MM.1S (cell line): ENCODE data around the gene CYTL1.

Source experiments
- DNase-seq: peaks from one replicate; pipeline ENCODE4 v3.0.0-alpha.2; 2015
- H2AFZ ChIP-seq: fragments of 300-600 bp; sonication (generic); 2 replicates; pipeline ENCODE4 v1.6.0; 2016; ENCODE audit warnings: antibody characterized with exemption, low read length
- H3F3A ChIP-seq: fragments of 300-600 bp; sonication (generic); 2 replicates; pipeline ENCODE4 v1.6.1; 2016; ENCODE audit warnings: mild to moderate bottlenecking, antibody characterized with exemption, low read length, moderate library complexity, mixed read lengths; ENCODE audit not compliant: insufficient read depth
- H3K27ac ChIP-seq: fragments of 300-600 bp; sonication (generic); 2 replicates; pipeline ENCODE4 v1.5.1; 2016; ENCODE audit warnings: mild to moderate bottlenecking, low read length
- H3K27me3 ChIP-seq: fragments of 300-600 bp; sonication (generic); replicated peaks from 2 replicates; pipeline ENCODE4 v1.6.0; 2016; ENCODE audit warnings: low read length; ENCODE audit not compliant: insufficient read depth
- H3K36me3 ChIP-seq: fragments of 300-600 bp; sonication (generic); replicated peaks from 2 replicates; pipeline ENCODE4 v1.6.1; 2016; ENCODE audit warnings: mild to moderate bottlenecking, low read length, mixed read lengths; ENCODE audit not compliant: insufficient read depth
- H3K4me1 ChIP-seq: fragments of 300-600 bp; sonication (generic); 2 replicates; pipeline ENCODE4 v1.6.1; 2016; ENCODE audit warnings: low read length, mixed read lengths
- H3K4me2 ChIP-seq: fragments of 300-600 bp; sonication (generic); 2 replicates; pipeline ENCODE4 v1.6.0; 2016; ENCODE audit warnings: low read depth, low read length
- H3K4me3 ChIP-seq: fragments of 300-600 bp; sonication (generic); 2 replicates; pipeline ENCODE4 v1.5.1; 2016; ENCODE audit warnings: low read length, mixed read lengths
- H3K79me2 ChIP-seq: fragments of 300-600 bp; sonication (generic); 2 replicates; pipeline ENCODE4 v1.6.1; 2016; ENCODE audit warnings: mixed run types, low read length, mixed read lengths
- H3K9ac ChIP-seq: fragments of 300-600 bp; sonication (generic); 2 replicates; pipeline ENCODE4 v1.6.1; 2016; ENCODE audit warnings: low read length, mixed read lengths
- H3K9me2 ChIP-seq: fragments of 300-600 bp; sonication (generic); replicated peaks from 2 replicates; pipeline ENCODE4 v1.6.1; 2016; ENCODE audit warnings: mild to moderate bottlenecking, low read length, mixed read lengths; ENCODE audit not compliant: insufficient read depth
- H3K9me3 ChIP-seq: fragments of 300-600 bp; sonication (generic); replicated peaks from 2 replicates; pipeline ENCODE4 v1.6.1; 2016; ENCODE audit warnings: mild to moderate bottlenecking, low read length, mixed read lengths; ENCODE audit not compliant: insufficient read depth
- H4K20me1 ChIP-seq: fragments of 300-600 bp; sonication (generic); 2 replicates; pipeline ENCODE4 v1.6.1; 2016; ENCODE audit warnings: mild to moderate bottlenecking, low read length, moderate library complexity, mixed read lengths; ENCODE audit not compliant: insufficient read depth
- CTCF ChIP-seq: fragments of 300-600 bp; sonication (generic); IDR thresholded peaks from 2 replicates; pipeline ENCODE4 v1.5.1; 2016; ENCODE audit warnings: antibody characterized with exemption, low read length, mixed read lengths
- EZH2 ChIP-seq: fragments of 300-600 bp; sonication (generic); optimal IDR thresholded peaks from 2 replicates; pipeline ENCODE3; 2017; ENCODE audit warnings: low read depth, mild to moderate bottlenecking, antibody characterized with exemption, low read length, mixed read lengths
- EZH2phosphoT487 ChIP-seq: fragments of 300-600 bp; sonication (generic); IDR thresholded peaks from 2 replicates; pipeline ENCODE4 v1.6.1; 2018; ENCODE audit warnings: antibody characterized with exemption, low read length

The CYTL1 gene

GRCh38 chr4:4979971-4980370 lies 39.3 kb downstream of the CYTL1 start:
- H3K27ac ChIP-seq = no peak overlapping the region
- no peaks in the 10 kb centered on the region for H3K79me2 ChIP-seq
- no peak overlapping the region for H3K4me2 ChIP-seq

GRCh38 chr4:4974727-4975126 lies 44.5 kb downstream of the CYTL1 start:
- H2AFZ ChIP-seq = no peak overlapping the region
- H3K4me3 ChIP-seq = no peak overlapping the region
- H4K20me1 ChIP-seq = no peaks in the 10 kb centered on the region
- H3K4me1 ChIP-seq = no peaks in the 10 kb centered on the region
- no peaks in the 10 kb centered on the region for H3K9me3 ChIP-seq
- H3K79me2 ChIP-seq = no peaks in the 10 kb centered on the region
- no peak overlapping the region for H3K4me2 ChIP-seq
- TF ChIP-seq EZH2phosphoT487 (no peak), CTCF (no peak), EZH2 (no peak)
- no peaks in the 10 kb centered on the region for H3F3A ChIP-seq
- H3K9me2 ChIP-seq = no peaks in the 10 kb centered on the region
- H3K9ac ChIP-seq = no peak overlapping the region
- DNase-seq = no peak
- H3K27me3 ChIP-seq = no peaks in the 10 kb centered on the region
- no peak overlapping the region for H3K27ac ChIP-seq
- H3K36me3 ChIP-seq = no peaks in the 10 kb centered on the region

More at GRCh38 chr4:4979971-4980370, 39.3 kb downstream of the CYTL1 start:
- no peak for TF ChIP-seq EZH2
- TF ChIP-seq CTCF = no peak
- no peaks in the 10 kb centered on the region for H3K9me2 ChIP-seq
- no peaks in the 10 kb centered on the region for H4K20me1 ChIP-seq
- H2AFZ ChIP-seq = no peak overlapping the region
- no peaks in the 10 kb centered on the region for H3K36me3 ChIP-seq
- H3F3A ChIP-seq = no peaks in the 10 kb centered on the region
- H3K27me3 ChIP-seq = no peaks in the 10 kb centered on the region
- H3K9me3 ChIP-seq = no peaks in the 10 kb centered on the region
- no peak overlapping the region for H3K9ac ChIP-seq
- H3K4me3 ChIP-seq = no peak overlapping the region
- H3K4me1 ChIP-seq = no peaks in the 10 kb centered on the region
- DNase-seq = no peak

- Histone ChIP-seq H3K4me3 (no peak overlapping the region), H3K9ac (no peak overlapping the region), H3K79me2 (no peaks in the 10 kb centered on the region), H3K9me3 (no peaks in the 10 kb centered on the region), H3K27me3 (no peaks in the 10 kb centered on the region), H4K20me1 (no peaks in the 10 kb centered on the region), H3K27ac (no peak overlapping the region), H3K4me2 (no peak overlapping the region), H3K36me3 (no peaks in the 10 kb centered on the region), H3K4me1 (no peaks in the 10 kb centered on the region), H2AFZ (no peak overlapping the region), H3F3A (no peaks in the 10 kb centered on the region), H3K9me2 (no peaks in the 10 kb centered on the region)
- DNase-seq = no peak
- no peak for TF ChIP-seq CTCF
- TF ChIP-seq EZH2 = no peak
These were observed 47.5 kb downstream of the CYTL1 start for GRCh38 chr4:4971796-4972195.
